Vagina (tissue), 2 donors: ENCODE data around the gene ZMYM1. TPM values are rescaled to one million over a fixed set of nuclear protein-coding genes. Genes with fewer than 3 reads are reported as not detected.
A peak's percentile ranks its signal among the peaks of the same experiment; 100 is the strongest.
"Not testable (repeated sequence)": the region's sequence is repeated elsewhere in the genome, so short reads cannot be mapped to it uniquely, and the experiment has no call there.

Experiments used
- DNase-seq, 2 donors: peaks; one replicate each; pipeline ENCODE4 v3.0.0-alpha.2; 2017; ENCODE audit errors: extremely low spot score in 2 of 2
- H3K27ac ChIP-seq: fragments of 200-600 bp; sonication (generic); one replicate; pipeline ENCODE4 v1.5.1; 2019
- H3K27me3 ChIP-seq: fragments of 200-600 bp; sonication (generic); one replicate; pipeline ENCODE4 v1.5.1; 2019
- H3K36me3 ChIP-seq, 2 donors: fragments of 200-600 bp; sonication (generic); one replicate each; pipeline ENCODE4 v1.5.1; 2017 to 2019
- H3K4me1 ChIP-seq: fragments of 200-600 bp; sonication (generic); one replicate; pipeline ENCODE4 v1.5.1; 2019
- H3K4me3 ChIP-seq, 2 donors: fragments of 200-600 bp; sonication (generic); 1 replicate in 1 of 2; 2 replicates in 1 of 2; pipeline ENCODE4 v1.5.1; 2016 to 2019
- H3K9me3 ChIP-seq: fragments of 200-600 bp; sonication (generic); one replicate; pipeline ENCODE4 v1.5.1; 2019
- CTCF ChIP-seq, 3 experiments: fragments of 450-650 bp in 2 of 3; fragments of 200-600 bp in 1 of 3; sonication (generic) in 1 of 3; IDR thresholded peaks; one replicate each; pipeline ENCODE4 v1.5.1; 2017 to 2019; ENCODE audit warnings: antibody characterized with exemption in 3 of 3, mild to moderate bottlenecking in 2 of 3, moderate library complexity in 2 of 3
- POLR2A ChIP-seq, 2 donors: fragments of 450-650 bp; IDR thresholded peaks; one replicate each; pipeline ENCODE4 v1.6.1; 2017; ENCODE audit warnings: antibody characterized with exemption in 2 of 2, mild to moderate bottlenecking in 2 of 2, moderate library complexity in 2 of 2
- POLR2AphosphoS5 ChIP-seq, 2 donors: sonication (generic); formaldehyde crosslinking; IDR thresholded peaks; one replicate each; pipeline ENCODE4 v1.9.0; 2017; ENCODE audit warnings: antibody characterized with exemption in 2 of 2, mild to moderate bottlenecking in 2 of 2, low read depth in 1 of 2; ENCODE audit not compliant: insufficient read depth in 1 of 2
- intact Hi-C: fragments of 100-400 bp; cut with DNase I; formaldehyde crosslinking; loops from one replicate; pipeline ENCODE4 v1.15.1; 2023
- total RNA-seq: library from RNA; depleted of rRNA; stranded (reverse); fragments of >200 nt; gene quantifications from one replicate; pipeline ENCODE4 v1.2.3, GENCODE V29; 2016

ZMYM1 gene
- total RNA-seq, 1 donor from 2014 or later, result 12.5 TPM

GRCh38 chr1:35073265-35073811 lies 5.8 kb upstream of the ZMYM1 start:
- Histone ChIP-seq H3K4me1 (no peaks in the 10 kb centered on the region), H3K27me3 (no peaks in the 10 kb centered on the region), H3K9me3 (no peaks in the 10 kb centered on the region), H3K4me3 (no peak overlapping the region), H3K27ac (no peak overlapping the region), H3K36me3 (no peaks in the 10 kb centered on the region)
- no peak for TF ChIP-seq POLR2A (IDR thresholded peaks at IDR 0.05)
- TF ChIP-seq POLR2AphosphoS5 (IDR thresholded peaks at IDR 0.05; ENCODE audit: insufficient read depth in 1 of 2, low read depth in 1 of 2), result no peak
- TF ChIP-seq CTCF (IDR thresholded peaks at IDR 0.05), result no peak
- no peak for DNase-seq
- intact Hi-C loops, result no loop called here

GRCh38 chr1:35076426-35076825 lies 2.8 kb upstream of the ZMYM1 start:
- intact Hi-C loops, DNase-seq, H3K9me3 ChIP-seq, H3K36me3 ChIP-seq, H3K27me3 ChIP-seq, H3K4me3 ChIP-seq, H3K27ac ChIP-seq: not testable (repeated sequence)
- peak in 1 of 2 donors; percentile 25 for TF ChIP-seq POLR2AphosphoS5 (IDR thresholded peaks at IDR 0.05; ENCODE audit: insufficient read depth in 1 of 2, low read depth in 1 of 2)
- H3K4me1 ChIP-seq, result peaks cover 24% of the 10 kb centered on the region

GRCh38 chr1:35080171-35080854 lies 1.1 kb downstream of the ZMYM1 start:
- peak overlapping the region; percentile 70 to 74 for H3K4me3 ChIP-seq
- no peak for DNase-seq
- H3K4me1 ChIP-seq, result peaks cover 30% of the 10 kb centered on the region
- intact Hi-C loops, result no loop called here
- no peaks in the 10 kb centered on the region for H3K27me3 ChIP-seq
- no peaks in the 10 kb centered on the region for H3K9me3 ChIP-seq
- peak overlapping the region; percentile 88 for H3K27ac ChIP-seq
- TF ChIP-seq POLR2AphosphoS5 (IDR thresholded peaks at IDR 0.05; ENCODE audit: insufficient read depth in 1 of 2, low read depth in 1 of 2), result no peak
- no peak for TF ChIP-seq CTCF (IDR thresholded peaks at IDR 0.05)
- no peak for TF ChIP-seq POLR2A (IDR thresholded peaks at IDR 0.05)
- H3K36me3 ChIP-seq, result no peaks in the 10 kb centered on the region

- H3K4me1 ChIP-seq, result peaks cover 15% of the 10 kb centered on the region
- H3K36me3 ChIP-seq, result no peaks in the 10 kb centered on the region
- DNase-seq, result no peak
- no peaks in the 10 kb centered on the region for H3K27me3 ChIP-seq
- intact Hi-C loops, result no loop called here
- no peaks in the 10 kb centered on the region for H3K9me3 ChIP-seq
- H3K27ac ChIP-seq, result no peak overlapping the region
- TF ChIP-seq POLR2AphosphoS5 (IDR thresholded peaks at IDR 0.05; ENCODE audit: insufficient read depth in 1 of 2, low read depth in 1 of 2) (peak in 1 of 2 donors; percentile 38), CTCF (IDR thresholded peaks at IDR 0.05) (no peak), POLR2A (IDR thresholded peaks at IDR 0.05) (no peak)
- H3K4me3 ChIP-seq, result no peak overlapping the region
These were observed 6.2 kb downstream of the ZMYM1 start for GRCh38 chr1:35085421-35085820.

- Histone ChIP-seq H3K4me3 (no peak overlapping the region), H3K36me3 (peaks cover 0 to 71% of the 10 kb centered on the region in 2 donors), H3K9me3 (no peaks in the 10 kb centered on the region), H3K4me1 (no peaks in the 10 kb centered on the region), H3K27me3 (no peaks in the 10 kb centered on the region), H3K27ac (no peak overlapping the region)
- DNase-seq, result no peak
- intact Hi-C loops, result no loop called here
- TF ChIP-seq CTCF (IDR thresholded peaks at IDR 0.05), result no peak
- TF ChIP-seq POLR2AphosphoS5 (IDR thresholded peaks at IDR 0.05; ENCODE audit: insufficient read depth in 1 of 2, low read depth in 1 of 2), result no peak
- TF ChIP-seq POLR2A (IDR thresholded peaks at IDR 0.05), result no peak
These were observed 18.0 kb downstream of the ZMYM1 start for GRCh38 chr1:35097224-35097623.
